Measurements from ENCODE around the gene SRRM4.

The SRRM4 gene

DNA sequence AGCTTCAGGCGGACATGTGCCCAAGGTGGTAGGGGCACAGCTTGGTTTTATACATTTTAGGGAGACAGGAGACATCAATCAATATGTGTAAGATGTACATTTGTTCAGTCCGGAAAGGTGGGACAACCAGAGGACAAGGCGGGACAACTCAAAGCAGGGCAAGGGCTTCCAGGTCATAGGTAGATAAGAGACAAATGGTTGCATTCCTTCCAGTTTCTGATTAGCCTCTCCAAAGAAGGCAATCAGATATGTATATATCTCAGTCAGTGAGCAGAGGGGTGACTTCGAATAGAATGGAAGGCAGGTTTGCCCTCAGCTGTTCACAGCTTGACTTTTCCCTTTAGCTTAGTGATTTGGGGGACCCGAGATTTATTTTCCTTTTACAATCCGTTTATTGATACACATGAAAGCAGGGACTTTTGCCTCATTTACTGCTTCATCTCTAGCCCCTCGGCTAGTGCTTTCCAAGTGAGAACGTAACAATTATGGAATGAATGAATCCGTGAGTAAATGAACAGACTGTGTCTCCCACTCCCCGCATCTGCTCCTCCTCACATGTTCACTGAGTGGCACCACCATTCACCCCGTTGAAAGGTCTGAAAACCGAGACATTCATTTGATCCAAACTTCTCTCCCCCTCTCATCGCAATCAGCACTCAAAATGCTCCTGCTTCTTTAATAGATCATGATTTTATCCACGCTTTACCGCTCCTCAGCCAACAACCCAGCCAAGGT lies 190.5 kb downstream of the SRRM4 start:
- Histone ChIP-seq H3K27ac (ENCODE audit: low read depth, low read length) (no peak overlapping the region), H3K27me3 (ENCODE audit: control insufficient read depth, low read length) (no peaks in the 10 kb centered on the region), H3K4me1 (ENCODE audit: control insufficient read depth, low read length) (no peaks in the 10 kb centered on the region), H3K9me2 (replicated peaks; ENCODE audit: control insufficient read depth, low read length) (no peaks in the 10 kb centered on the region), H4K20me1 (ENCODE audit: control insufficient read depth, insufficient read depth, low read depth, low read length) (no peaks in the 10 kb centered on the region), H3K4me3 (ENCODE audit: low read length) (no peak overlapping the region), H3K4me2 (ENCODE audit: low read length) (no peak overlapping the region), H3K9me3 (ENCODE audit: control insufficient read depth, insufficient read depth, low read length) (no peaks in the 10 kb centered on the region), H3K36me3 (ENCODE audit: control insufficient read depth, low read length) (no peaks in the 10 kb centered on the region), H3F3A (ENCODE audit: control insufficient read depth, insufficient read depth) (no peaks in the 10 kb centered on the region), H3K79me2 (ENCODE audit: control insufficient read depth, low read length) (no peaks in the 10 kb centered on the region)
- TF ChIP-seq, protein P1, sequence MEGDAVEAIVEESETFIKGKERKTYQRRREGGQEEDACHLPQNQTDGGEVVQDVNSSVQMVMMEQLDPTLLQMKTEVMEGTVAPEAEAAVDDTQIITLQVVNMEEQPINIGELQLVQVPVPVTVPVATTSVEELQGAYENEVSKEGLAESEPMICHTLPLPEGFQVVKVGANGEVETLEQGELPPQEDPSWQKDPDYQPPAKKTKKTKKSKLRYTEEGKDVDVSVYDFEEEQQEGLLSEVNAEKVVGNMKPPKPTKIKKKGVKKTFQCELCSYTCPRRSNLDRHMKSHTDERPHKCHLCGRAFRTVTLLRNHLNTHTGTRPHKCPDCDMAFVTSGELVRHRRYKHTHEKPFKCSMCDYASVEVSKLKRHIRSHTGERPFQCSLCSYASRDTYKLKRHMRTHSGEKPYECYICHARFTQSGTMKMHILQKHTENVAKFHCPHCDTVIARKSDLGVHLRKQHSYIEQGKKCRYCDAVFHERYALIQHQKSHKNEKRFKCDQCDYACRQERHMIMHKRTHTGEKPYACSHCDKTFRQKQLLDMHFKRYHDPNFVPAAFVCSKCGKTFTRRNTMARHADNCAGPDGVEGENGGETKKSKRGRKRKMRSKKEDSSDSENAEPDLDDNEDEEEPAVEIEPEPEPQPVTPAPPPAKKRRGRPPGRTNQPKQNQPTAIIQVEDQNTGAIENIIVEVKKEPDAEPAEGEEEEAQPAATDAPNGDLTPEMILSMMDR (IDR thresholded peaks at IDR 0.05; ENCODE audit: low read depth, low read length, poor library complexity, severe bottlenecking) = no peak
- TF ChIP-seq EZH2phosphoT487 (IDR thresholded peaks at IDR 0.05; ENCODE audit: borderline replicate concordance, low read length) = no peak

- no peaks in the 10 kb centered on the region for H3K79me2 ChIP-seq (ENCODE audit: control insufficient read depth, low read length)
- H3K4me2 ChIP-seq (ENCODE audit: low read length) = no peak overlapping the region
- H3K27me3 ChIP-seq (ENCODE audit: control insufficient read depth, low read length) = no peaks in the 10 kb centered on the region
- H3F3A ChIP-seq (ENCODE audit: control insufficient read depth, insufficient read depth) = no peaks in the 10 kb centered on the region
- TF ChIP-seq, protein P1 (IDR thresholded peaks at IDR 0.05; ENCODE audit: low read depth, low read length, poor library complexity, severe bottlenecking) = no peak
- no peak for TF ChIP-seq EZH2phosphoT487 (IDR thresholded peaks at IDR 0.05; ENCODE audit: borderline replicate concordance, low read length)
- H3K27ac ChIP-seq (ENCODE audit: low read depth, low read length) = no peak overlapping the region
- no peaks in the 10 kb centered on the region for H3K36me3 ChIP-seq (ENCODE audit: control insufficient read depth, low read length)
- H3K9me3 ChIP-seq (ENCODE audit: control insufficient read depth, insufficient read depth, low read length) = no peaks in the 10 kb centered on the region
- no peaks in the 10 kb centered on the region for H4K20me1 ChIP-seq (ENCODE audit: control insufficient read depth, insufficient read depth, low read depth, low read length)
- H3K9me2 ChIP-seq (replicated peaks; ENCODE audit: control insufficient read depth, low read length) = no peaks in the 10 kb centered on the region
- H3K4me1 ChIP-seq (ENCODE audit: control insufficient read depth, low read length) = no peaks in the 10 kb centered on the region
- H3K4me3 ChIP-seq (ENCODE audit: low read length) = no peak overlapping the region
Measured at GRCh38 chr12:119175081-119175480, 193.7 kb downstream of the SRRM4 start.

GRCh38 chr12:119176267-119177055 lies 195.1 kb downstream of the SRRM4 start:
- H3K4me2 ChIP-seq (ENCODE audit: low read length) = no peak overlapping the region
- no peaks in the 10 kb centered on the region for H3K79me2 ChIP-seq (ENCODE audit: control insufficient read depth, low read length)
- no peak overlapping the region for H3K4me3 ChIP-seq (ENCODE audit: low read length)
- H3K27me3 ChIP-seq (ENCODE audit: control insufficient read depth, low read length) = no peaks in the 10 kb centered on the region
- H3F3A ChIP-seq (ENCODE audit: control insufficient read depth, insufficient read depth) = no peaks in the 10 kb centered on the region
- no peaks in the 10 kb centered on the region for H3K9me2 ChIP-seq (replicated peaks; ENCODE audit: control insufficient read depth, low read length)
- H3K27ac ChIP-seq (ENCODE audit: low read depth, low read length) = no peak overlapping the region
- TF ChIP-seq, protein P1 (IDR thresholded peaks at IDR 0.05; ENCODE audit: low read depth, low read length, poor library complexity, severe bottlenecking) = no peak
- no peak for TF ChIP-seq EZH2phosphoT487 (IDR thresholded peaks at IDR 0.05; ENCODE audit: borderline replicate concordance, low read length)
- no peaks in the 10 kb centered on the region for H3K4me1 ChIP-seq (ENCODE audit: control insufficient read depth, low read length)
- H3K36me3 ChIP-seq (ENCODE audit: control insufficient read depth, low read length) = no peaks in the 10 kb centered on the region
- H3K9me3 ChIP-seq (ENCODE audit: control insufficient read depth, insufficient read depth, low read length) = no peaks in the 10 kb centered on the region
- H4K20me1 ChIP-seq (ENCODE audit: control insufficient read depth, insufficient read depth, low read depth, low read length) = no peaks in the 10 kb centered on the region

Data from DOHH2 (cell line).